H54 (cell line): ENCODE results near the gene ANKRD44.

Source experiments
- DNase-seq: peaks from one replicate; pipeline ENCODE4 v3.0.0; 2011; ENCODE audit warnings: low spot score, mixed read lengths; ENCODE audit not compliant: insufficient read length
- FAIRE-seq: peaks from 3 replicates; lab custom pipeline; 2011; peaks lifted over from hg19 to GRCh38; lab: Jason Lieb, UNC
- POLR2A ChIP-seq: IDR thresholded peaks from 2 replicates; pipeline ENCODE4 v1.6.1; 2011; ENCODE audit warnings: low read depth, mild to moderate bottlenecking, low read length

Gene ANKRD44

GRCh38 chr2:197089655-197090054, 220.9 kb downstream of the ANKRD44 start:
- no peak for TF ChIP-seq POLR2A
- no peak for DNase-seq
- no peak for FAIRE-seq

- FAIRE-seq (no peak), DNase-seq (no peak)
- TF ChIP-seq POLR2A, result no peak
These were observed 221.9 kb downstream of the ANKRD44 start for GRCh38 chr2:197088694-197089093.

GRCh38 chr2:197086500-197086899, 224.1 kb downstream of the ANKRD44 start:
- no peak for TF ChIP-seq POLR2A
- FAIRE-seq (no peak), DNase-seq (no peak)

DNA sequence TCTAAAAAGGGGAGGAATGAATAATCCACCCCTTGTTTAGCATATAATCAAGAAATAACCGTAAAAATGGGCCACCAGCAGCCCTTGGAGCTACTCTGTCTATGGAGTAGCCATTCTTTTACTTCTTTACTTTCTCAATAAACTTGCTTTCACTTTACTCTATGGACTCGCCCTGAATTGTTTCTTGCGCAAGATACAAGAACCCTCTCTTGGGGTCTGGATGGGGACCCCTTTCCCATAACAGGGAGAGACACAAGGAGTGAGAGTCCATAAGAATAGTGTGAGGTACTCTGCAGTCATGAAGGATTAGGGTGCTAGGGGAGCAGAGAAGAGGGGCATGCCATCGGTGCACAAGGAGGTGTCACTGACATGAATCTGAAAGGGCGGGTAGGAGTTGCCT, 224.9 kb downstream of the ANKRD44 start:
- no peak for TF ChIP-seq POLR2A
- no peak for FAIRE-seq
- DNase-seq, result no peak

GRCh38 chr2:197081294-197081693, 229.3 kb downstream of the ANKRD44 start:
- no peak for FAIRE-seq
- no peak for TF ChIP-seq POLR2A
- DNase-seq, result no peak

DNA sequence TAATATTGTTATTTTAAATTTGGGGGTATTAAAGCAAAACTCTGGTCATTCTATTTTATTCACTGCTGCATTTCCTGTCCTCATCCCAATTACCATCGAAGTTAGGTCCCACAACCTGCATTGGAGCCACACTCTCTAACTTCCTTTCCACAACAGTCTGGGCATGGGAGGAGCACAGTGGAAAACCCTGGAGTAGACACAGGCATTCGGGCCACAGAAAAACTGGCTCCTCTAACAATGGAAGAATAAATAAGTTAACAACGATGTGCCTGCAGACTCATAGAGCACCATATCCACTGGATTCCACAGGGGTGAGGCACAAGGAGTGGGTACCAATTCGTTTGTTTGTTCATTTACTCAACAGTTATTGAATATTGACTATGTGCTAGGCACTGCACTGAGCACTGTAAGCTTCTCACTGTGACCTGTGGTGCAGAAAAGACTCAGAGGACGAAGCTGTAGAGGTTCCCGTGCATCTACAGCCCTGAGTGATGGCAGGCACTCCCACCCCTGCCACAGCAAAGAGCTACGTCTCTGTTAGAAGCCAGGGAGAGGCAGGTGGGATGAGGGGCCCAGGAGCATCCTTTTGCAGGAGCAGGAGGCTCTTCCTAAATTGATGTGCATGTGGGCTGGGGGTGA, 229.9 kb downstream of the ANKRD44 start:
- DNase-seq, result no peak
- FAIRE-seq, result no peak
- TF ChIP-seq POLR2A, result no peak

GRCh38 chr2:197079832-197080555, 230.6 kb downstream of the ANKRD44 start:
- DNase-seq, result no peak
- FAIRE-seq, result no peak
- TF ChIP-seq POLR2A, result no peak

DNA sequence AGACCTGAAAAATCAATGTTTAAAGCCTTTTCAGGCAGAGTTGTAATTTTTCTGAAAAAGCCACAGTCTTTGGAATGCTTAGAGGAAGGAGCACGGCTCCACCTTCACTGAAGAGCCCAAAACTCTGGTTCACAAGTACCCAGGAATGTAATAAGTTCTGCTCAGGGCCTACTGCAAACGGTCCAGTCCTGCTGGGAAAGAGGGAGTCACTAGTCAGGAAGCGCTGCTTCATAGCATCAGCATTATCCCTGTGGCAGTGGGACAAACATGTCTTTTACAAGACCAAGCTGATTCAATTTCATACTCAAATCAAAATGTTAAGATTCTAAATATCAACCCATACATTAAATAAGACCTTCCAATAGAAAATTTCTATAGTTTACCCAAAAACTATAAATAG, 231.2 kb downstream of the ANKRD44 start:
- no peak for TF ChIP-seq POLR2A
- no peak for FAIRE-seq
- no peak for DNase-seq

DNA sequence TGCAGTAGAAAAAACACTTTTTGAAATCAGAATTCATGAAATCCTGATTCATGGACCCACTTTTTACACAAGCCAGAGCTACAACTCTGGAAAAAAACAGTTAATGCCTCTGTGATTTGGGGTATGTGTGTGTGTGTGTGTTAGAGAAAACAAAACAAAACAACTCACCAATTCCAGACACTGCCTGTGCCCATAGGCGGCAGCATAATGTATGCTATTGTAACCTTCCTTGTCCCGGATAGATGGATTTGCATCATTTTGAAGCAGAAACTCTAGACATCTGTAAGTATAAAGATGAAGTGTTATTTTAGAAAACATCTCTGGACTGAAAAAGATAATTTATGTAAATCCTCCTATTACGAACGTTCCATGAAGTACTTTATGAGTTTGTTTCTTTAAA, 232.0 kb downstream of the ANKRD44 start:
- no peak for DNase-seq
- FAIRE-seq, result no peak
- TF ChIP-seq POLR2A, result no peak

GRCh38 chr2:197077336-197077735, 233.2 kb downstream of the ANKRD44 start:
- TF ChIP-seq POLR2A, result no peak
- FAIRE-seq, result no peak
- no peak for DNase-seq

DNA sequence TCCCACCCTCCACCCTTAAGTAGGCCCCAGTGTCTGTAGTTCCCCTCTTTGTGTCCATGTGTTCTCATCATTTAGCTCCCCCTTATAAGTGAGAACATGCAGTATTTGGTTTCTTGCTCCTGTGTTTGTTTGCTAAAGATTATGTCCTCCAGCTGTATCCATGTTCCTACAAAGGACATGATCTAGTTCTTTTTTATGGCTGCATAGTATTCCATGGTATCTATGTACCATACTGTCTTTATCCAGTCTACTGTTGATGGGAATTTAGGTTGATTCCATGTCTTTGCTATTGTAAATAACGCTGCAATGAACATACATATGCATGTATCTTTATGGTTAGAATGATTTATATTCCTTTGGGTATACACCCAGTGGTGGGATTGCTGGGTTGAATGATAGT, 233.9 kb downstream of the ANKRD44 start:
- FAIRE-seq (no peak), DNase-seq (no peak)
- no peak for TF ChIP-seq POLR2A

DNA sequence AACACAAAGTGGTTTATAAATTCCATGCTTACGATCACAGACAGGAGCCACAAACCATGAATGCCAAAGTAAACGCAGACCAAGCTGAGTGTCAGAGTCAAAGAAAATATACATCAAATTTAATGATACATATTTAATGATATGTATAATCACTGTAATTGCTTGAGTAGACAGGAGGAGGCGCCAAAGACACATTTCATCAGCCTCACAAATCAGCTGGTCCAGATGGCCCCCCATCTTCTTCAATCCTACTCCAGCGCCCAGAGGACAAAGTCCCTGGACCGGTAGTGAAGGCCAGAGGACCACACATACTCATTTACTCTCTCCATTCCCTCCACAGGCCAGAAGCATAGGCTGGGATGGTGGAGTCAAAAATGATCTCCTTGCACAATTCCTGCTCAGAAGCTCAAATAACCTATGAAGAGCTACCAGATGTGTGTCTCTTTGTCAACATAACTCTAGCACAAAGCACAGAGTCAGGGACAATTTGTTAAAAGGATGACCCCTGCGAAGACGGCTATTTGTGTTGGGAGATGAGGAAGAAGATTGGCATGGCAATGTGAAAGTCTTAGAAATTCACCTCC, 234.7 kb downstream of the ANKRD44 start:
- DNase-seq (no peak), FAIRE-seq (no peak)
- no peak for TF ChIP-seq POLR2A

- TF ChIP-seq POLR2A, result no peak
- FAIRE-seq (no peak), DNase-seq (no peak)
These were observed 235.3 kb downstream of the ANKRD44 start for GRCh38 chr2:197075281-197075680.

GRCh38 chr2:197073701-197074433, 236.7 kb downstream of the ANKRD44 start:
- no peak for DNase-seq
- FAIRE-seq, result no peak
- no peak for TF ChIP-seq POLR2A

DNA sequence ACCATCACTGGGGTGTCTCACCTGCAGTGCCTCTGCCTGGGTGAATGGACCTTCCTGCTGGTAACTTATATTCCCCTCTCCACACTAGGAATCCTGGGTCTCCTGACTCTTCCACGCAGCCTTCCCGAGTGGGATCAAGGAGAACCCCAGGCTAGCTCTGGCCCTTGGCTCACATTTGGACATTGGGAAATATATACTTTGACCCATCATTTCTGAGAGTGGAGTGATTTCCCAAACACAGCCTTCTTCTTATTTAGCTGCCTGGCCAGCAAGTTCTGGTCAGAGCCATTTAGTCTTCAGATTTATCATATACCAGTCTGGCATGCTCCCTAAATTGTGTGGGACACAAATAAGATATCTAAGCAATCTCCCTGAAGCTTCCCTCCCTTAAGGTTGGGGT, 237.3 kb downstream of the ANKRD44 start:
- TF ChIP-seq POLR2A, result no peak
- DNase-seq (no peak), FAIRE-seq (no peak)
